ENCODE results near the gene MAMSTR. TPM values are rescaled to one million over a fixed set of nuclear protein-coding genes. Genes with fewer than 3 reads are reported as not detected.

MAMSTR gene
- total and polyA plus RNA-seq, 9 of the 15 experiments (the other 6 are each of a cell fraction or from before 2014, with no cell fraction given), result 0.08 to 1.00 (median 0.40) TPM; not detected in 1

- FAIRE-seq, result no peak
- no peak overlapping the region for H3K4me3 ChIP-seq
- 79% methylated on average over 9 of the region's 11 CpGs for WGBS (ENCODE audit: insufficient coverage, low coverage, missing lambda C conversion rate)
- no peaks in the 10 kb centered on the region for H3K9me3 ChIP-seq (replicated peaks; ENCODE audit: control insufficient read depth, insufficient read depth, low read depth, low read length)
- no peak overlapping the region for H3K9ac ChIP-seq (ENCODE audit: insufficient read depth in 1 of 2, low read depth in 2 of 2, low read length in 2 of 2)
- no peak overlapping the region for H3K4me2 ChIP-seq (ENCODE audit: insufficient read depth, low read length)
- no peak overlapping the region for H2AFZ ChIP-seq (ENCODE audit: low read depth, low read length)
- CTCF ChIA-PET (ENCODE audit: low intra/inter-chr PET ratio), result no interaction called here
- H3K79me2 ChIP-seq (ENCODE audit: control insufficient read depth, insufficient read depth, low read length), result no peaks in the 10 kb centered on the region
- no peak for ATAC-seq
- no TSS peak for BruUV-seq (replicated peaks)
- peaks cover 16 to 42% of the 10 kb centered on the region in 2 experiments for H3K4me1 ChIP-seq (replicated peaks in 1 of 2; ENCODE audit: control insufficient read depth in 2 of 2, insufficient read depth in 2 of 2, low read length in 2 of 2)
- in situ Hi-C loops (cut with MboI), result no loop called here
- intact Hi-C loops (cut with micrococcal nuclease), result no loop called here
- TF ChIP-seq CHD7 (IDR thresholded peaks at IDR 0.05; ENCODE audit: low read depth, low read length) (no peak), BRF2 (IDR thresholded peaks at IDR 0.05; ENCODE audit: borderline replicate concordance, insufficient read depth, insufficient read length) (no peak), CSDE1 (IDR thresholded peaks at IDR 0.05) (no peak), HDAC6 (IDR thresholded peaks at IDR 0.05; ENCODE audit: low read depth, low read length) (no peak), ILF3 (IDR thresholded peaks at IDR 0.05; ENCODE audit: borderline replicate concordance) (no peak), MNT (conservative IDR thresholded peaks at IDR 0.05) (no peak), RBM17 (IDR thresholded peaks at IDR 0.05; ENCODE audit: borderline replicate concordance, low read depth, low read length) (no peak)
- POLR2A ChIA-PET, result no interaction called here
- H3K27ac ChIP-seq (ENCODE audit: extremely low read depth, low read depth, low read length), result no peak overlapping the region
- H3K27me3 ChIP-seq (ENCODE audit: control insufficient read depth in 2 of 2, insufficient read depth in 2 of 2, low read length in 2 of 2), result no peaks in the 10 kb centered on the region
- H3K9me1 ChIP-seq (ENCODE audit: control insufficient read depth, insufficient read depth, low read length), result no peaks in the 10 kb centered on the region
- DNase-seq (ENCODE audit: extremely low read depth in 1 of 4, low spot score in 3 of 4), result no peak
- H4K20me1 ChIP-seq (replicated peaks; ENCODE audit: control insufficient read depth, insufficient read depth, low read length), result no peaks in the 10 kb centered on the region
- H3K36me3 ChIP-seq (ENCODE audit: control insufficient read depth, insufficient read depth, low read length), result no peaks in the 10 kb centered on the region
Observed at GRCh38 chr19:48683349-48683748, 36.2 kb downstream of the MAMSTR start.

Data from K562 (cell line).